HEK293T (cell line): ENCODE measurements around the gene C12orf56.
A peak's percentile ranks its signal among the peaks of the same experiment; 100 is the strongest.
"Not testable (repeated sequence)": the region's sequence is repeated elsewhere in the genome, so short reads cannot be mapped to it uniquely, and the experiment has no call there.

Experiments used
- CTCF ChIA-PET: fragments of 350-600 bp; formaldehyde crosslinking; extraction: SDS; loops from one replicate; lab custom pipeline; 2021; ENCODE audit warnings: antibody characterized with exemption, inconsistent platforms; lab: Yijun Ruan, JAX
- POLR2A ChIA-PET: fragments of 350-600 bp; formaldehyde crosslinking; extraction: SDS; loops from one replicate; lab custom pipeline; 2020; ENCODE audit warnings: antibody characterized with exemption, inconsistent platforms; lab: Yijun Ruan, JAX
- DNase-seq: peaks from one replicate; pipeline ENCODE4 v3.0.0; 2012; ENCODE audit warnings: mixed read lengths; ENCODE audit errors: extremely low spot score
- ARNT ChIP-seq: fragments of 450-650 bp; IDR thresholded peaks from 2 replicates; pipeline ENCODE4 v1.6.1; 2017; ENCODE audit warnings: mild to moderate bottlenecking
- BHLHE40 ChIP-seq: fragments of 450-650 bp; IDR thresholded peaks from 2 replicates; pipeline ENCODE4 v1.6.1; 2016; ENCODE audit warnings: mild to moderate bottlenecking, moderate library complexity, borderline replicate concordance
- CTBP1 ChIP-seq: fragments of 450-650 bp; IDR thresholded peaks from 2 replicates; pipeline ENCODE4 v1.6.1; 2016; ENCODE audit warnings: borderline replicate concordance
- ELF4 ChIP-seq: fragments of 450-650 bp; IDR thresholded peaks from 2 replicates; pipeline ENCODE4 v1.6.1; 2017; ENCODE audit warnings: antibody characterized with exemption
- FOXA1 ChIP-seq: fragments of 450-650 bp; IDR thresholded peaks from 2 replicates; pipeline ENCODE4 v1.6.1; 2016; ENCODE audit warnings: mild to moderate bottlenecking
- FOXK2 ChIP-seq: fragments of 450-650 bp; IDR thresholded peaks from 2 replicates; pipeline ENCODE4 v1.6.1; 2016; ENCODE audit warnings: mild to moderate bottlenecking
- FOXM1 ChIP-seq: fragments of 450-650 bp; IDR thresholded peaks from 2 replicates; pipeline ENCODE4 v1.6.1; 2017; ENCODE audit warnings: mild to moderate bottlenecking, borderline replicate concordance
- HDGF ChIP-seq: fragments of 450-650 bp; IDR thresholded peaks from 2 replicates; pipeline ENCODE4 v1.6.1; 2017; ENCODE audit warnings: antibody characterized with exemption, borderline replicate concordance
- L3MBTL2 ChIP-seq: fragments of 450-650 bp; conservative IDR thresholded peaks from 2 replicates; pipeline ENCODE4 v1.6.1; 2016; ENCODE audit warnings: mild to moderate bottlenecking
- LEF1 ChIP-seq: fragments of 450-650 bp; IDR thresholded peaks from 2 replicates; pipeline ENCODE4 v1.6.1; 2017; ENCODE audit warnings: mild to moderate bottlenecking, borderline replicate concordance
- NFRKB ChIP-seq: fragments of 450-650 bp; IDR thresholded peaks from 2 replicates; pipeline ENCODE4 v1.6.1; 2016; ENCODE audit warnings: mild to moderate bottlenecking, moderate library complexity
- SP1 ChIP-seq: fragments of 450-650 bp; IDR thresholded peaks from 2 replicates; pipeline ENCODE4 v1.6.1; 2017
- SUZ12 ChIP-seq: fragments of 450-650 bp; IDR thresholded peaks from 2 replicates; pipeline ENCODE4 v1.6.1; 2016; ENCODE audit warnings: mild to moderate bottlenecking
- TARDBP ChIP-seq: fragments of 450-650 bp; IDR thresholded peaks from 2 replicates; pipeline ENCODE4 v1.6.1; 2016
- ZNF384 ChIP-seq: fragments of 450-650 bp; IDR thresholded peaks from 2 replicates; pipeline ENCODE4 v1.6.1; 2016
- TF ChIP-seq, protein P1 (sequence below): fragments of 450-650 bp; IDR thresholded peaks from 2 replicates; pipeline ENCODE4 v1.6.1; 2016

Gene C12orf56

DNA sequence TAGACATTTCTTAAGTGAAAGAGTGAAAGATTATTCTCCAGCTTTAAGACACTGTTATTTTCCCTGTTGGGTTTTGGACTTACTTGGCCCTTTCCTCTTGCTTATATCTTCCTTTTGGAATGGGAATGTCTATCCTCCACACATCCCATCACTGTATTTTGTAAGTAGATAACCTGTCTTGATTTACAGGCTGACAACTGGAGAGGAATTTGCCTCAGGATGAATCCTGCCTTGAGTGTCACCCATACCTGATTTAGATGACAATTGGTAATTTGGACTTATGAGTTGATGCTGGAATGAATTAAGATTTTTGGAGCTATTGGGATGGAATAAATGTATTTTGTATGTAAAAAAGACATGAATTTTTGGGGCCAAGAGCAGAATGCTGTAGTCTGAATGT lies 94.3 kb downstream of the C12orf56 start:
- DNase-seq: no peak
- TF ChIP-seq CTBP1 (no peak), HDGF (no peak), L3MBTL2 (no peak), ARNT (no peak), FOXK2 (no peak)
- TF ChIP-seq, protein P1, sequence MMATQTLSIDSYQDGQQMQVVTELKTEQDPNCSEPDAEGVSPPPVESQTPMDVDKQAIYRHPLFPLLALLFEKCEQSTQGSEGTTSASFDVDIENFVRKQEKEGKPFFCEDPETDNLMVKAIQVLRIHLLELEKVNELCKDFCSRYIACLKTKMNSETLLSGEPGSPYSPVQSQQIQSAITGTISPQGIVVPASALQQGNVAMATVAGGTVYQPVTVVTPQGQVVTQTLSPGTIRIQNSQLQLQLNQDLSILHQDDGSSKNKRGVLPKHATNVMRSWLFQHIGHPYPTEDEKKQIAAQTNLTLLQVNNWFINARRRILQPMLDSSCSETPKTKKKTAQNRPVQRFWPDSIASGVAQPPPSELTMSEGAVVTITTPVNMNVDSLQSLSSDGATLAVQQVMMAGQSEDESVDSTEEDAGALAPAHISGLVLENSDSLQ: no peak
- ChIA-PET CTCF (no interaction called here), POLR2A (no interaction called here)

DNA sequence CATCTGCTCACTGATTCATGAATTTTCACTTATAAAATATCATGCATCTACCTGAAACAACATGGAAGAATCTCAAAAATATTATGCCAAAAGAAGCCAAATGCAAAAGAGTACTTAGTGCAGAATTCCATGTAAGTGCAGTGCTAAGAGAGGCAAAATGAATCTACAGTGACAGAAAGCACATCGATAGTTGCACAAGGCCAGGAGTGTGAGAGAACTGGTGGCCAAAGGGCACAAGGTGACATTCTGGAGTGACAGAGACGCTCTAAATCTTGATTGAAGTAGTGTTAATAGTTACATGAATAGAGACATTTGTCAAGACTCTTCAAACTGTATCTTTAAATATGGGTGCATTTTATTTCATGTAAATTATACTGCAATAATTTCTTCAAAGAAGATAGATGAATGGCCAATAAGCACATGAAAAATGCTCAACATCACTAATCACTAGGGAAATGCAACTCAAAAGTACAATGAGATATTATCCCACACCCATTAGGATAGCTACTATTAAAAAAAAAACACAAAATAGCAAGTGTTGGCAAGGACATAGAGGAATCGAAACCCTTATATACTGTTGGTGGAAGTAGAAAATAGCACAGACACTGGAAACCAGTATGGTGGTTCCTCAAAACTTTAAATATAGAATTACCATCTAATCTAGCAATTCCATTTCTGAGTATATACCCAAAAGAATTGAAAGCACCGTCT lies 96.7 kb downstream of the C12orf56 start:
- no peak for DNase-seq
- TF ChIP-seq ZNF384: no peak
- ChIA-PET POLR2A (no interaction called here), CTCF (no interaction called here)

DNA sequence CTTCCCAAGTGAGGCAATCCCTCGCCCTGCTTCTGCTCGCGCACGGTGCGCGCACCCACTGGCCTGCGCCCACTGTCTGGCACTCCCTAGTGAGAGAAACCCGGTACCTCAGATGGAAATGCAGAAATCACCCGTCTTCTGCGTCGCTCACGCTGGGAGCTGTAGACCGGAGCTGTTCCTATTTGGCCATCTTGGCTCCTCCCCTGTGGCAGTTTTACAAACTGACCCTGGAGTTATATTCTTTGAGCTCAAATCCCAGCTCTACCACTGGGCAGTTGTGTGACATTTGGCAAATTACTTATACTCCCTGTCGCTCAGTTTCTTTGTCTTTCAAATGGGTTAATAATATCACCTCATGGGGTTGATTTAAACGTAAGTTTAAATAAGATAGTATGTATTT lies 97.4 kb downstream of the C12orf56 start:
- DNase-seq, CTCF ChIA-PET, POLR2A ChIA-PET: not testable (repeated sequence)

DNA sequence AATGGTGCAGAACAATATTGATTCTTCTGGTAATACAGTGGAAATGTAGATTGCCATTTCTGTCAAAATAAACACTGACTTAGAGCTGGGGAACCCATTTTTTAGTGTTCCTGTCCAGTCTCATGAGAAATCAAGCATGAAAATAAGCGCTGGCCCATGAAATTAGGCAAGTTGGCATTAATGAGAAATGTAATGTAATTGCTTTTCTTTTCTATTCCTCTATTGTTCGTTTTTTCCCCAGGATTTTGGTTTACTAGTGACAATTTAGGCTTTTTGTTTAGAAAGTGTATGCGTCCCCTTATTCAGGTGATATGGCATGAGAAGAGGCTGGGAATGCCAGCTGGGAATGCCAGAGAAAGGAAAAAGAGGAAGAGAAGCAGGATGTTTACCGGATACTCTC lies 104.0 kb downstream of the C12orf56 start:
- TF ChIP-seq CTBP1 (no peak), FOXA1 (no peak)
- ChIA-PET POLR2A (no interaction called here), CTCF (no interaction called here)
- no peak for DNase-seq

DNA sequence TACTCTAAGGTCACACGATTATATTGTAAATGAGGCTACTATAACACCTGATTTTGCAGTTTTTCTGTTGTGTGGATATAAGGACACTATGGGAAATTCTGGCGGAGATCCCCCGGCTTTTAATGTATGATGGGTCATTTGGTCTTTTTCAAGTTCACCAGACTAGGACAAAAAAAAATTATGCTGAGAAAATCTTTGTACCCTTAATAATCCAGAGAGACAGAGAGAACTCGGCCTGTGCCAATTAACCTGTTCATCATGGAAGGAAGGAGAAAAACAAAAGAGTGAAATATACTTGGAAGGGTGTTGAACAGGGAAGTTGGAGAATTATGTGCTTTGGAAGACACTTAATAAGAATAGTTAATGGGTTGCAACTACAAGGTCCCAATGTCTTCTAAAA lies 106.3 kb downstream of the C12orf56 start:
- no peak for DNase-seq
- no peak for TF ChIP-seq CTBP1
- TF ChIP-seq L3MBTL2: no peak
- TF ChIP-seq SP1: no peak
- TF ChIP-seq SUZ12: no peak
- ChIA-PET CTCF (interaction anchor here (0.6 to 1.0 kb wide), 2 partner anchors 265 to 512 kb away, joined by 3 read pairs; no protein-coding TSS in a partner anchor), POLR2A (no interaction called here)

DNA sequence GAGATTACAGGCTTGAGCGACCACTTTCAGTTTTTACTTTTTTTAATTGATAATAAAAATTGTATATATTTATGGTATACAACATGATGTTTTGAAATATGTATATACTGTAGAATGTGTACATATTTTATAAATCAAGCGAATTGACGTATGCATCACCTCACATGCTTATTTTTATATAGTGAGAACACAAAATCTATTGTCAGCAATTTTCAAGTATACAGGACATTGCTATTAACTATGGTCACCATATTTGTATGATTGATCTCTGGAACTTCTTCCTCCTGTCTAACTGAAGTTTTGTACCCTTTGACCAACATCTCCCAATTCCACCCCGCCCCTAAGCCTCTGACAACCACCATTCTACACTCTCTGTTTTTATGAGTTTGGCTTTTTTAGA lies 112.1 kb downstream of the C12orf56 start:
- POLR2A ChIA-PET: no interaction called here
- no peak for TF ChIP-seq TARDBP
- TF ChIP-seq CTBP1: no peak
- no peak for TF ChIP-seq L3MBTL2
- no peak for TF ChIP-seq HDGF
- TF ChIP-seq ZNF384: no peak
- TF ChIP-seq FOXM1: no peak
- no peak for TF ChIP-seq SP1
- no peak for TF ChIP-seq NFRKB
- no peak for TF ChIP-seq ELF4
- no peak for TF ChIP-seq FOXK2
- TF ChIP-seq, protein P1: no peak
- TF ChIP-seq ARNT: no peak
- no peak for TF ChIP-seq BHLHE40
- DNase-seq: no peak
- CTCF ChIA-PET: no interaction called here

DNA sequence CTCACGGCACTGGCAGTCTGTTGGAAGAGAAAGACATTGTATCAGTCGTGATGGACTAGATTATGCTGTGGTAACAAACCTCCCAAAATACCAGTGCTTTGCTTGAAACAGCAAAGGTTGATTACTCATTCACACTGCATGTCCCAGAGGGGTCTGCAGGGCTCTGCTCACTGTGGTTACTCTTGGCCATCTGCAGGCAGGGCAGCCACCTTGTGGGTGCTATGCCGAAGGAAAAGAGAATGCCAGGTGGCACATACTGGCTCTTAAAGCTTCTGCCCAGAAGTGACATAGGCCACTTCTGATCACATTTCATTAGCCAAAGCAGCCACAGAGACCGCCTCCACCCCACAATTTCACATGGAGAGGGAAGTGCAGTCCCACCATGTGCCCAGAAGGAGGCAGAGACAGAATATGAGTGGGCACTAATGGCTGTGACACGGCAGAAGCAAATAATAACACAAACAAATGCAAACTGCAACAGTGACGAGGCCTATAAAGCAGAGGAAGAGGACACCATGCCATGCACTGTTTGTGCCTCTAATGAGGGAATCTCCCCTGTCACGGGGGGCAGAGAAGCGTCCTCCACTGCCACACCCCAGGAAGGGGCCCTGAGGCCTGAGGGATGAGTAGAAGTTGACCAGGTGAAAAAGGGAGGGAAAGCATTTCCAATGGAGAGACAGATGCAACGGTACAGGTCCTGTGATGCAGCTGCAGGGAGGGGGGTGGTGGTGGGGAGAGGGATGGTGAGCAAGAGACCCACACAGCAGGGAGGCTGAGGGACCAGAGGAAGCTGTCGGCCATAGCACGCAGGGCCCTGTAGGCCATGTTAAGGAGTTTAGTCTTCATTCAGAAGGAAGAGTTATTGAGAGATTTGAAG lies 116.8 kb downstream of the C12orf56 start:
- POLR2A ChIA-PET: no interaction called here
- TF ChIP-seq BHLHE40 (no peak), LEF1 (no peak), FOXM1 (no peak)
- CTCF ChIA-PET: no interaction called here
- peak; percentile 49 for DNase-seq

GRCh38 chr12:64270411-64270810 lies 120.1 kb downstream of the C12orf56 start:
- CTCF ChIA-PET: interaction anchor here (0.5 to 1.1 kb wide), 2 partner anchors 8 to 14 kb away, joined by 3 to 4 read pairs; no protein-coding TSS in a partner anchor
- POLR2A ChIA-PET: interaction anchor here (0.8 kb wide), 1 partner anchor 134 kb away, joined by 3 read pairs; the partner anchor contains the start of gene XPOT
- no peak for DNase-seq
- no peak for TF ChIP-seq ELF4
- no peak for TF ChIP-seq CTBP1
- TF ChIP-seq TARDBP: no peak
- TF ChIP-seq L3MBTL2: no peak
- TF ChIP-seq SUZ12: no peak
- no peak for TF ChIP-seq NFRKB
